Vagina (tissue), 2 donors: ENCODE results near the gene GLMP. TPM values are rescaled to one million over a fixed set of nuclear protein-coding genes. Genes with fewer than 3 reads are reported as not detected.

Experiments
- DNase-seq, 2 donors: peaks; one replicate each; pipeline ENCODE4 v3.0.0-alpha.2; 2017; ENCODE audit errors: extremely low spot score in 2 of 2
- H3K27ac ChIP-seq: fragments of 200-600 bp; sonication (generic); one replicate; pipeline ENCODE4 v1.5.1; 2019
- H3K27me3 ChIP-seq: fragments of 200-600 bp; sonication (generic); one replicate; pipeline ENCODE4 v1.5.1; 2019
- H3K36me3 ChIP-seq, 2 donors: fragments of 200-600 bp; sonication (generic); one replicate each; pipeline ENCODE4 v1.5.1; 2017 to 2019
- H3K4me1 ChIP-seq: fragments of 200-600 bp; sonication (generic); one replicate; pipeline ENCODE4 v1.5.1; 2019
- H3K4me3 ChIP-seq, 2 donors: fragments of 200-600 bp; sonication (generic); 1 replicate in 1 of 2; 2 replicates in 1 of 2; pipeline ENCODE4 v1.5.1; 2016 to 2019
- H3K9me3 ChIP-seq: fragments of 200-600 bp; sonication (generic); one replicate; pipeline ENCODE4 v1.5.1; 2019
- CTCF ChIP-seq, 3 experiments: fragments of 450-650 bp in 2 of 3; fragments of 200-600 bp in 1 of 3; sonication (generic) in 1 of 3; IDR thresholded peaks; one replicate each; pipeline ENCODE4 v1.5.1; 2017 to 2019; ENCODE audit warnings: antibody characterized with exemption in 3 of 3, mild to moderate bottlenecking in 2 of 3, moderate library complexity in 2 of 3
- POLR2A ChIP-seq, 2 donors: fragments of 450-650 bp; IDR thresholded peaks; one replicate each; pipeline ENCODE4 v1.6.1; 2017; ENCODE audit warnings: antibody characterized with exemption in 2 of 2, mild to moderate bottlenecking in 2 of 2, moderate library complexity in 2 of 2
- POLR2AphosphoS5 ChIP-seq, 2 donors: sonication (generic); formaldehyde crosslinking; IDR thresholded peaks; one replicate each; pipeline ENCODE4 v1.9.0; 2017; ENCODE audit warnings: antibody characterized with exemption in 2 of 2, mild to moderate bottlenecking in 2 of 2, low read depth in 1 of 2; ENCODE audit not compliant: insufficient read depth in 1 of 2
- intact Hi-C: fragments of 100-400 bp; cut with DNase I; formaldehyde crosslinking; loops from one replicate; pipeline ENCODE4 v1.15.1; 2023
- total RNA-seq: library from RNA; depleted of rRNA; stranded (reverse); fragments of >200 nt; gene quantifications from one replicate; pipeline ENCODE4 v1.2.3, GENCODE V29; 2016

The GLMP gene
- total RNA-seq, 1 donor from 2014 or later, result 36.1 TPM

DNA sequence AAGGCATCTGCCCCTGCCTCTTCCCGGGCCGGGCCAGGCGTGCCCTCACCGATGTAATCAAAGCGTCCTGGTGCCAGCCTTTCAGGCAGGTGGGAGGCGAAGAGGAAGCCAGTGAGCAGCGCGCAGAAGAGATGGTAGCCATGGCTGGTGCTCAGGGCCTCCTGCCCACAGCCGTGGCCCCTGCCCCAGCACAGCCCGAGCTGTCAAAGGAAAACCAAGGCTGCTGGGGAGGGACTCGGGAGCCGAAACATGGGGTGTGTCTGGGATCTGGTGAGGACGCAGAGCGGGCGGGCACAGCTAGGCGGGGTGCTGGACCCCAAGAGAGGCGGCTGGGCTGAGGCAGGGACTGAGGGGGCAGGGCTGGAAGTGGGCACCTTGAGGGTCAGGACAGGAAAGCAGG, 50.8 kb downstream of the GLMP start:
- Histone ChIP-seq H3K4me1 (peaks cover 32% of the 10 kb centered on the region), H3K27me3 (no peaks in the 10 kb centered on the region), H3K27ac (no peak overlapping the region), H3K4me3 (no peak overlapping the region), H3K36me3 (peaks cover 0 to 18% of the 10 kb centered on the region in 2 donors), H3K9me3 (no peaks in the 10 kb centered on the region)
- no peak for DNase-seq
- TF ChIP-seq POLR2A (IDR thresholded peaks at IDR 0.05) (no peak), CTCF (IDR thresholded peaks at IDR 0.05) (no peak), POLR2AphosphoS5 (IDR thresholded peaks at IDR 0.05; ENCODE audit: insufficient read depth in 1 of 2, low read depth in 1 of 2) (no peak)
- intact Hi-C loops, result no loop called here

GRCh38 chr1:156244126-156244525, 51.4 kb downstream of the GLMP start:
- Histone ChIP-seq H3K27me3 (no peaks in the 10 kb centered on the region), H3K4me1 (peaks cover 32% of the 10 kb centered on the region), H3K27ac (no peak overlapping the region), H3K36me3 (peaks cover 0 to 18% of the 10 kb centered on the region in 2 donors), H3K4me3 (no peak overlapping the region), H3K9me3 (no peaks in the 10 kb centered on the region)
- intact Hi-C loops, result no loop called here
- TF ChIP-seq POLR2AphosphoS5 (IDR thresholded peaks at IDR 0.05; ENCODE audit: insufficient read depth in 1 of 2, low read depth in 1 of 2) (no peak), CTCF (IDR thresholded peaks at IDR 0.05) (no peak), POLR2A (IDR thresholded peaks at IDR 0.05) (no peak)
- DNase-seq, result no peak

- TF ChIP-seq POLR2A (IDR thresholded peaks at IDR 0.05) (no peak), POLR2AphosphoS5 (IDR thresholded peaks at IDR 0.05; ENCODE audit: insufficient read depth in 1 of 2, low read depth in 1 of 2) (no peak), CTCF (IDR thresholded peaks at IDR 0.05) (no peak)
- no peaks in the 10 kb centered on the region for H3K27me3 ChIP-seq
- intact Hi-C loops, result no loop called here
- no peak overlapping the region for H3K27ac ChIP-seq
- peaks cover 27% of the 10 kb centered on the region for H3K4me1 ChIP-seq
- H3K4me3 ChIP-seq, result no peak overlapping the region
- H3K36me3 ChIP-seq, result peaks cover 0 to 31% of the 10 kb centered on the region in 2 donors
- DNase-seq, result no peak
- H3K9me3 ChIP-seq, result no peaks in the 10 kb centered on the region
These were observed 52.7 kb downstream of the GLMP start for GRCh38 chr1:156242738-156243137.

Other genes with a start within 250 kb of the GLMP start
- gene UBQLN4, start 241.9 kb downstream of the GLMP start, total RNA-seq, result 27.0 TPM
- 73.9 TPM for gene LAMTOR2, start 240.9 kb downstream of the GLMP start, total RNA-seq
- 52.1 TPM for gene RAB25, start 234.5 kb downstream of the GLMP start, total RNA-seq
- gene MEX3A, start 213.2 kb downstream of the GLMP start, total RNA-seq, result 1.2 TPM
- 436 TPM for gene LMNA, start 181.0 kb downstream of the GLMP start, total RNA-seq
- 18.7 TPM for gene SEMA4A, start 142.1 kb downstream of the GLMP start, total RNA-seq
- gene SLC25A44, start 101.6 kb downstream of the GLMP start, total RNA-seq, result 14.0 TPM
- gene PMF1, start 82.7 kb downstream of the GLMP start, total RNA-seq, result 44.7 TPM
- gene BGLAP, start 53.5 kb downstream of the GLMP start, total RNA-seq, result not detected
- gene PAQR6, start 47.6 kb downstream of the GLMP start, total RNA-seq, result 2.0 TPM
- 57.7 TPM for gene SMG5, start 12.9 kb downstream of the GLMP start, total RNA-seq
- 27.3 TPM for gene TMEM79, start 11.4 kb downstream of the GLMP start, total RNA-seq
- not detected for gene VHLL, start 3.6 kb upstream of the GLMP start, total RNA-seq
- gene CCT3, start 42.6 kb upstream of the GLMP start, total RNA-seq, result 186 TPM
- not detected for gene TSACC, start 42.8 kb upstream of the GLMP start, total RNA-seq
- not detected for gene RHBG, start 73.5 kb upstream of the GLMP start, total RNA-seq
- 33.9 TPM for gene MEF2D, start 205.1 kb upstream of the GLMP start, total RNA-seq